Endothelial cell of umbilical vein (primary cell): ENCODE data around the gene TNS1.

Source experiments
- CTCF ChIP-seq, 2 donors: IDR thresholded peaks; 1 replicate in 1 of 2; 2 replicates in 1 of 2; pipeline ENCODE4 v1.5.1; 2011; ENCODE audit warnings: low read length in 2 of 2, mild to moderate bottlenecking in 2 of 2, moderate library complexity in 2 of 2, control low read depth in 1 of 2, inconsistent platforms in 1 of 2, low read depth in 1 of 2; ENCODE audit not compliant: insufficient read depth in 1 of 2; ENCODE audit errors: extremely low read depth in 1 of 2
- EZH2 ChIP-seq: IDR thresholded peaks from 2 replicates; pipeline ENCODE4 v1.6.1; 2012; ENCODE audit warnings: borderline replicate concordance, low read depth, mild to moderate bottlenecking, moderate library complexity, low read length, inconsistent platforms; ENCODE audit not compliant: severe bottlenecking
- POLR2AphosphoS5 ChIP-seq: IDR thresholded peaks from 2 replicates; pipeline ENCODE4 v1.6.1; 2012; ENCODE audit warnings: low read depth, mild to moderate bottlenecking, control low read depth, low read length, moderate library complexity; ENCODE audit not compliant: insufficient read depth
- TF ChIP-seq, protein P1 (sequence below): IDR thresholded peaks from 2 replicates; pipeline ENCODE4 v1.6.1; 2011; ENCODE audit not compliant: insufficient read depth, insufficient read length

- TF ChIP-seq, protein P1, sequence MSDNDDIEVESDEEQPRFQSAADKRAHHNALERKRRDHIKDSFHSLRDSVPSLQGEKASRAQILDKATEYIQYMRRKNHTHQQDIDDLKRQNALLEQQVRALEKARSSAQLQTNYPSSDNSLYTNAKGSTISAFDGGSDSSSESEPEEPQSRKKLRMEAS, result no peak
- TF ChIP-seq EZH2 (no peak), CTCF (IDR thresholded peaks at IDR 0.05; ENCODE audit: extremely low read depth in 1 of 2, insufficient read depth in 1 of 2, low read depth in 1 of 2, low read length in 2 of 2) (no peak), POLR2AphosphoS5 (no peak)
Measured at GRCh38 chr2:217977840-217978535, 24.8 kb downstream of the TNS1 start.
